DMS53 treated with DMSO at 0.1 percent for 48 hours (cell line): ENCODE measurements around the gene EFS.
A peak's percentile ranks its signal among the peaks of the same experiment; 100 is the strongest.
"Not testable (repeated sequence)": the region's sequence is repeated elsewhere in the genome, so short reads cannot be mapped to it uniquely, and the experiment has no call there.

ENCODE experiments used
- DNase-seq: peaks from one replicate; lab custom pipeline; 2025; ENCODE audit not compliant: unreplicated experiment; lab: John Stamatoyannopoulos, UW

Gene EFS

GRCh38 chr14:23327947-23328744, 36.8 kb downstream of the EFS start:
- DNase-seq = peak; percentile 55

DNA sequence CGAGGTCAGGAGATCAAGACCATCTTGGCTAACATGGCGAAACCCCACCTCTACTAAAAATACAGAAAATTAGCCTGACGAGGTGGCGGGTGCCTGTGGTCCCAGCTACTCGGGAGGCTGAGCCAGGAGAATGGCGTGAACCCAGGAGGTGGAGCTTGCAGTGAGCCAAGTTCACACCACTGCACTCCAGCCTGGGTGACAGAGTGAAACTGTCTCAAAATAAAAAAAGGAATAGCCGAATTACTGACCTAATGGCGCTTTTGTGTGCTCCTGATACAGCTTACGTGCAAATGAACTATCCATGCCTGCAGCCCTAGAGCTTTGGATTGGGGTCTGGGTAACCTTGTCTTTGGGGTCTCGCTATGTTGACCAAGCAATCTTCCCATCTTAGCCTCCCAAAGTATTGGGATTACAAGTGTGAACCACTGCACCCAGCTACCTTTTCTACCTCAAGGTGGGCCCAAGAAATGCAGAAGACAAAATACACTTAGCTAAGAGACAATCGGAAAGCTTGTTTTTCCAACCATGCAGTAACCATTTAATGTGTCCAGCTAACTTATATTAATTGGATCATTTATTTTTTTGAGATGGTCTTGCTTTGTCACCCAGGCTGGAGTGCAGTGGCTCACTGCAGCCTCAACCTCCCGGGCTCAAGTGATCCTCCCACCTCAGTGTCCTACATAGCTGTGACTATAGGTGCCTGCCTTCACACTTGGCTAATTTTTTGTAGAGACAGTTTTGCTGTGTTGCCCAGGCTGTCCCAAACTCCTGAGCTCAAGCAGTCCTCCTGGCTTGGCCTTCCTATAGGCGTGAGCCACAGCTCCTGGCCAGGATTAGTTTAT, 38.3 kb downstream of the EFS start:
- no peak for DNase-seq

- not testable (repeated sequence) for DNase-seq
Observed at GRCh38 chr14:23325746-23326145, 39.2 kb downstream of the EFS start.

DNA sequence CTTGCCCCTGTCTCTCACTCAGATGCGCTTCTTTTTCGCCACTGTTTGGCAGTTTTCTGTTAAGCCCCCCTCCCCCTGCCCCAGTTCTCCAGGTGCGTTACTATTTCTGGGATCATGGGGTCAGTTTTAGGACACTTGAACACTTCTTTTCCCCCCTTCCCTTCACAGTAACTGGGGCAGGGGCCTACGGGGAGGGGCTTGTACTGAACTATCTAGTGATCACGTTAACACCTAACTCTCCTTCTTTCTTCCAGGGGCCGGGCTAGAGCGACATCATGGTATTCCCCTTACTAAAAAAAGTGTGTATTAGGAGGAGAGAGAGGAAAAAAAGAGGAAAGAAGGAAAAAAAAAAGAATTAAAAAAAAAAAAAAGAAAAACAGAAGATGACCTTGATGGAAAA, 40.0 kb downstream of the EFS start:
- DNase-seq = no peak

- no peak for DNase-seq
Observed at GRCh38 chr14:23324455-23324846, 40.5 kb downstream of the EFS start.

GRCh38 chr14:23323838-23324454, 41.0 kb downstream of the EFS start:
- no peak for DNase-seq

- DNase-seq = no peak
Observed at GRCh38 chr14:23322568-23323517, 42.1 kb downstream of the EFS start.

DNA sequence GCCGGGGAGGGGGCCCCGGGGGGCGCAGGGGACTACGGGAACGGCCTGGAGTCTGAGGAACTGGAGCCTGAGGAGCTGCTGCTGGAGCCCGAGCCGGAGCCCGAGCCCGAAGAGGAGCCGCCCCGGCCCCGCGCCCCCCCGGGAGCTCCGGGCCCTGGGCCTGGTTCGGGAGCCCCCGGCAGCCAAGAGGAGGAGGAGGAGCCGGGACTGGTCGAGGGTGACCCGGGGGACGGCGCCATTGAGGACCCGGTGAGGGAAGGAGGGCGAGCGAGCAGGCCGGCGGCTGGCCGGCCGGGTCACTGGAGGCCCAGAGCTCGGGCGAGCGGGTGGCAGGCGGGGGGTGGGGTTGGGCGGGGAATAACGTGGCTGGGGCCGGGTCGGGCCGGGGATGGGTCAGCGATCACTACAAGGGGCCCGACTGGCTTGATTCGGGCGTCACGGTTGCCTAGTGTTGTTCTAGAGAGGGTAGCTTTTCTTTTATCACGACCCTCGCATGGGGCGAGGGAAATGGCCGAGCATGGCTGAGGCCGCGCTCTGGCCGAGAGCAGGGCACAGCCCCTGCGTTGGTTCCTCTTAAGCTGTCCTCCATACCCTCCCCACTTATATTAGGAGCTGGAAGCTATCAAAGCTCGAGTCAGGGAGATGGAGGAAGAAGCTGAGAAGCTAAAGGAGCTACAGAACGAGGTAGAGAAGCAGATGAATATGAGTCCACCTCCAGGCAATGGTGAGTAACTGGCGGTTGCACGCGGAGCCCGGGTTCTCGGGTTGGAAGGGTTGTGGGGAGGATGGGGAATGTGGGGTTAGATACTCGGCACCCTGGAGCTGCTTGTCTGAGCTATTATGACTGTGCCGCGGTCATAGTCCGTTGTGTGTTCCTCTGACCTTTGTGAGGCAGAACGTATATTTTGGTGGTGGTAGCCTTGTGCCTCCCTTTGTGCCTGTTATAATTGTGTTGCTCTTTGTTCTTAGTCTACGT, 43.1 kb downstream of the EFS start:
- no peak for DNase-seq

DNA sequence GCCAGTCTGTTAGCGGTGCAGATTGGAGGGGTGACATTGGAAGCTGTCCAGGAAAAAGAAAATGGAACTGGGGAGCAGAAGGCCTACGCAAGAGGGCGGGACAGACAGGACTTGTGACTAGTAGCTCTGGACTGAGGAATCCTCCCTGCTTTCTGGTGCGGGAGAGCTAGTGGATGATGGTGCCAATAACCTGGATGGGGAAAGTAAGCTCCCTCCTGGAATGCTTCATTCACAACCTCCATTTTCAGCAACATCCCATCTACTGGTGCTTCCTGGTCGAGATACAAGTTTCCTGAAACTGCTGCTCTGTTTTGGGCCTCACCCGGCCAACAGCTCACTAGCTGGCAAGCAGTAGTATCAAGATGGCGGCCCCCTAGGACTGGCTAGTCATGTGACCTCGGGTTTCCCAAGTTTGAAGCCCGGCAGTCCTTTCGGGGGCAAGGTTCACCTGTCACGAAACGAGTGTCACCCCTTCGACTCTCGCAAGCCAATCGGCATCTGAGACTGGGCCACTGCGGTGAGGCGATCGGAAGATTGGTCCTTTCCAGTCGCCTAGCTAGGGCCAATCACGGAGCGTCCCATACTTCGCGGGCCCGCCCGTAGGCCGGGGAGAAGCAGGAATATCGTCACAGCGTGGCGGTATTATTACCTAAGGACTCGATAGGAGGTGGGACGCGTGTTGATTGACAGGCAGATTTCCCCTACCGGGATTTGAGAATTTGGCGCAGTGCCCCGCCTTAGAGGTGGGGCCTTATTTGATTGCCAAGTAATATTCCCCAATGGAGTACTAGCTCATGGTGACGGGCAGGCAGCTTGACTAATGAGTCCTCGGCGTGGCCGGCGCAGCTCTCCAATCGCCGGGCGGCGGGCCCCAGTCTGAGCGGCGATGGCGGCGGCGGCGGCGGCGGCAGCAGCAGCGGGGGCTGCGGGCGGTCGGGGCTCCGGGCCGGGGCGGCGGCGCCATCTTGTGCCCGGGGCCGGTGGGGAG, 44.1 kb downstream of the EFS start, which contains the start of gene PABPN1:
Gene PABPN1, plus strand, starts transcription at position 874 of the 988 bp plus-strand sequence. Its CDS starts 13 bp downstream, at position 887.
- DNase-seq = peak; percentile 97

GRCh38 chr14:23319746-23320583, 45.0 kb downstream of the EFS start:
- DNase-seq = no peak

DNA sequence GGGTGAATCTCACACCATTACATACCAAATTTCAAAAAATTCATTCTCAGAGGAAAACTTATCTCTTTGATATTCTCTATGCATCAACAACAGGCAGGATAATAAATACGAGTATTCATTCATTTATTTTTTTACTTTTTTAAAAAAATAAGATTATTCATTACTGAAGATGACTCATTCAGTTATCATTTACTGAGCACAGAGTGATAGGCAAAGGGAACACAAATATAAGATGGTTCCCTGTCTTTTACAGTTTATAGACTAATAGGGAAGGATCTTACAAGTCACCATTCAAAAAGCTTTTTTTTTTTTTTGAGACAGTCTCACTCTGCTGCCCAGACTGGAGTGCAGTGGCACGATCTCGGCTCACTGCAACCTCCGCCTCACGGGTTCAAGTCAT, 48.7 kb downstream of the EFS start:
- DNase-seq = no peak

DNA sequence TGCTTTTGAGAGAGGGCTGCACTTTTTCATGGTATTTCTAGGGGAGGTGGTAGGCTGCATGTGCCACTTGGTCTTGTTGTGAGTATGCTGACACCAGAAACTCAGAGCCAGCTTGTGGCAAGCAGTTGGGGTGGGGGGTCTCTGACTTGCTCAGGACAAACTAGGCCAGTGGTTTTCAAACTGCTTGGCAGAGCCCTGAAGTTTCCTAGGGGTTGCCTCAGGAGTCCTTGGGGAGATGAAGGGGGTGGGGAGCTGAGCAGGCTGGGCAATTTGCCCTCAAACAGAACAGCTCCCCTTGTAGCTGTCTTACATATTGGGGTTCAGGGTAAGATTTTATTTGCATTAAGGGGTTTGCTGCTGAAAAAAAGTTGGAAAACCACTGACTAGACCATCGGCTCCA, 54.4 kb downstream of the EFS start:
- no peak for DNase-seq

- no peak for DNase-seq
Observed at GRCh38 chr14:23308721-23309445, 56.1 kb downstream of the EFS start.

- DNase-seq = no peak
Observed at GRCh38 chr14:23307687-23308644, 57.0 kb downstream of the EFS start.

DNA sequence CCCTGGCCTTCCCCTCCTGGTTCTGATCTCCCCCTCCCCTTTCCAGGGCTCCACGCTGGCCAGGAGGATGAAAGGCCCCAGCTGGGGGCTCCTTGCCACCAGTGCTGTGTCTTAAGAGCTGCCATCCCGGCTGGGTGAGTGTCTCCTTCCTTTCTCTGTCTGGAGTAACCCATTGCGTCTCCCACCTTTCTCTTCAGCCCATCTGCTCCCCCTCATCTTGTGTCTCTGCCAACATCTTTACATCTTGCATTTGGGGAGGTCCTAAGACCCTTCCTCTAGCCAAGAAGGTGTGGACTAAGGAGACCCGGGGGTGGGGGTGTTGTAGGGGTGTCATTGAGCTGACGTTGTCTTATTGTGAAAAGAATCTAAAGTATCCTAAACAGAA, 57.8 kb downstream of the EFS start:
- no peak for DNase-seq
